Breast epithelium (tissue), 4 donors: Measurements from ENCODE around the gene ASPG. TPM values are rescaled to one million over a fixed set of nuclear protein-coding genes. Genes with fewer than 3 reads are reported as not detected.

Source experiments
- DNase-seq, 2 donors: peaks; one replicate each; pipeline ENCODE4 v3.0.0-alpha.2; 2019; ENCODE audit warnings: low spot score in 2 of 2
- H3K27ac ChIP-seq, 2 donors: fragments of 200-600 bp; sonication (generic) in 1 of 2; one replicate each; pipeline ENCODE4 v1.5.1; 2016 to 2019; ENCODE audit warnings: mild to moderate bottlenecking in 1 of 2
- H3K27me3 ChIP-seq, 2 donors: fragments of 200-600 bp; sonication (generic) in 1 of 2; one replicate each; pipeline versions ENCODE4 v1.5.1 to v1.6.0; 2017 to 2019; ENCODE audit warnings: control low read depth in 1 of 2, mild to moderate bottlenecking in 1 of 2
- H3K36me3 ChIP-seq: fragments of 200-600 bp; one replicate; pipeline ENCODE4 v1.5.1; 2019
- H3K4me1 ChIP-seq, 2 donors: fragments of 200-600 bp; sonication (generic); one replicate each; pipeline ENCODE4 v1.5.1; 2016 to 2019; ENCODE audit warnings: control low read depth in 1 of 2
- H3K4me3 ChIP-seq, 3 donors: fragments of 200-600 bp; sonication (generic); 1 replicate in 2 of 3; 2 replicates in 1 of 3; pipeline ENCODE4 v1.5.1; 2016 to 2019; ENCODE audit warnings: mild to moderate bottlenecking in 3 of 3, moderate library complexity in 2 of 3
- H3K9me3 ChIP-seq, 2 donors: fragments of 200-600 bp; sonication (generic) in 1 of 2; one replicate each; pipeline ENCODE4 v1.5.1; 2016 to 2019; ENCODE audit warnings: control low read depth in 1 of 2
- POLR2A ChIP-seq: fragments of 450-650 bp; IDR thresholded peaks from one replicate; pipeline ENCODE4 v1.6.1; 2016; ENCODE audit warnings: antibody characterized with exemption, mild to moderate bottlenecking, moderate library complexity
- POLR2AphosphoS5 ChIP-seq, 3 donors: sonication (generic); formaldehyde crosslinking; IDR thresholded peaks; one replicate each; pipeline ENCODE4 v1.6.1; 2017; ENCODE audit warnings: antibody characterized with exemption in 3 of 3
- intact Hi-C: fragments of 100-400 bp; cut with DNase I; formaldehyde crosslinking; loops from one replicate; pipeline ENCODE4 v1.15.1; 2023; ENCODE audit warnings: low total_unique reads
- total RNA-seq, 3 donors: library from RNA; depleted of rRNA; stranded (reverse); fragments of >200 nt; gene quantifications; one replicate each; pipeline ENCODE4 v1.1.0, GENCODE V29; 2016
- TF ChIP-seq, protein P1 (sequence below), 3 donors: fragments of 450-650 bp; IDR thresholded peaks; one replicate each; pipeline ENCODE4 v1.5.1; 2016 to 2017; ENCODE audit warnings: antibody characterized with exemption in 3 of 3, mild to moderate bottlenecking in 3 of 3, moderate library complexity in 3 of 3

Gene ASPG
- total RNA-seq, 3 donors from 2014 or later, result 0.15 to 0.33 TPM; not detected in 1

DNA sequence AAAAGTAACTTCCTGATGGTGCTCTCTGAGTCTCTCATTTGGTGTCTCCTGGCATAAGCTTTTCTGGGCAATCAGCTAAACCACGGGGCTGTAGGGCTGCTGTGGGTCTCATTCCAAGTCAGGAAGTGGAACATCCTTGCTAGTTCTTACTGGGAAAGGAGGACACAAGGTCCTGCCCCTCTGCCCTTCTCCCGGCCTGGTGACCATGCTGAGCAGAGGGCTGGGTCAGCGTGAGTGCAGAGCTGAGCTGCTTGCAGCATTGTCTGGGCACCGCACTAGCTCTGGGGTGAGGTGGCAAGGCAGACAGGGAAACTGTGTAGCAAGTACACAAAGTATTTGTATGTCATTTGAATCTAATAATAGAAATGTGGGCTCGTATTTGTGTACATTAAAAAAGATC is 45.0 kb upstream of the ASPG start:
- no peak overlapping the region for H3K27ac ChIP-seq
- H3K4me1 ChIP-seq, result no peaks in the 10 kb centered on the region
- no peak for DNase-seq
- no peaks in the 10 kb centered on the region for H3K36me3 ChIP-seq
- no peak overlapping the region for H3K4me3 ChIP-seq
- TF ChIP-seq POLR2A, result no peak
- TF ChIP-seq POLR2AphosphoS5 (IDR thresholded peaks at IDR 0.05), result no peak
- TF ChIP-seq, protein P1, sequence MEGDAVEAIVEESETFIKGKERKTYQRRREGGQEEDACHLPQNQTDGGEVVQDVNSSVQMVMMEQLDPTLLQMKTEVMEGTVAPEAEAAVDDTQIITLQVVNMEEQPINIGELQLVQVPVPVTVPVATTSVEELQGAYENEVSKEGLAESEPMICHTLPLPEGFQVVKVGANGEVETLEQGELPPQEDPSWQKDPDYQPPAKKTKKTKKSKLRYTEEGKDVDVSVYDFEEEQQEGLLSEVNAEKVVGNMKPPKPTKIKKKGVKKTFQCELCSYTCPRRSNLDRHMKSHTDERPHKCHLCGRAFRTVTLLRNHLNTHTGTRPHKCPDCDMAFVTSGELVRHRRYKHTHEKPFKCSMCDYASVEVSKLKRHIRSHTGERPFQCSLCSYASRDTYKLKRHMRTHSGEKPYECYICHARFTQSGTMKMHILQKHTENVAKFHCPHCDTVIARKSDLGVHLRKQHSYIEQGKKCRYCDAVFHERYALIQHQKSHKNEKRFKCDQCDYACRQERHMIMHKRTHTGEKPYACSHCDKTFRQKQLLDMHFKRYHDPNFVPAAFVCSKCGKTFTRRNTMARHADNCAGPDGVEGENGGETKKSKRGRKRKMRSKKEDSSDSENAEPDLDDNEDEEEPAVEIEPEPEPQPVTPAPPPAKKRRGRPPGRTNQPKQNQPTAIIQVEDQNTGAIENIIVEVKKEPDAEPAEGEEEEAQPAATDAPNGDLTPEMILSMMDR (IDR thresholded peaks at IDR 0.05), result no peak
- H3K9me3 ChIP-seq, result no peaks in the 10 kb centered on the region
- intact Hi-C loops, result no loop called here
- H3K27me3 ChIP-seq, result peaks cover 0 to 14% of the 10 kb centered on the region in 2 donors

DNA sequence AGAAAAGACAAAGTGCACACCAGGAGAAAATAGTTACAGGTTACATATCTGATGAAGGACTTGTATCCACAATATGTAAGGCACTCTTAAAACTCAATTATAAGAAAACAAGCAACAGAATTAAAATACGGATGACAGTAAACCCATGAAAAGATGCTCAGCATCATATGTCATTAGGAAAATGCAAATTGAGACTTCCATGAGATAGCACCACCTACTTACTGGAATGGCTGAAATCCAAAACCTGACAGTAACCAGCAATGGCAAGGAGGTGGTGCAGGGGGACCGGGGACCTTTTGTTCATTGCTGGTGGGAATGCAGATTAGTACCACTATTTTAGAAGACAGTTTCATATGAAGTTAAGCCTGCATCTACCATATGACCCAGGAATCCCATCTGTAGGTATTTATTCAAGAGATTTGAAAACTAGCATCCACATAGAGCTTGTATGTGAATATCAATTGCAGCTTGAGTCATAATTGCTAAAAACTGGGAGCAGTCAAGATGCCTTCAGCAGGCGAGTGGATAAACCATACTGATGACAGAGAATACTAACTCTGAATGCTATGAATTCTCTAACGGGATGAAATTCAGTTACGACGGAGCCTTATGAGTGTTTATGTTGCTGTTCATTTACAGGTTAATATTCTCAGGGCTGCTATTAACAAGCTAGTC is 43.9 kb upstream of the ASPG start:
- Histone ChIP-seq H3K27me3 (peaks cover 0 to 14% of the 10 kb centered on the region in 2 donors), H3K27ac (no peak overlapping the region), H3K36me3 (no peaks in the 10 kb centered on the region), H3K4me1 (no peaks in the 10 kb centered on the region), H3K4me3 (no peak overlapping the region), H3K9me3 (no peaks in the 10 kb centered on the region)
- TF ChIP-seq, protein P1 (IDR thresholded peaks at IDR 0.05), result no peak
- TF ChIP-seq POLR2A (no peak), POLR2AphosphoS5 (IDR thresholded peaks at IDR 0.05) (no peak)
- DNase-seq, result no peak
- intact Hi-C loops, result no loop called here

DNA sequence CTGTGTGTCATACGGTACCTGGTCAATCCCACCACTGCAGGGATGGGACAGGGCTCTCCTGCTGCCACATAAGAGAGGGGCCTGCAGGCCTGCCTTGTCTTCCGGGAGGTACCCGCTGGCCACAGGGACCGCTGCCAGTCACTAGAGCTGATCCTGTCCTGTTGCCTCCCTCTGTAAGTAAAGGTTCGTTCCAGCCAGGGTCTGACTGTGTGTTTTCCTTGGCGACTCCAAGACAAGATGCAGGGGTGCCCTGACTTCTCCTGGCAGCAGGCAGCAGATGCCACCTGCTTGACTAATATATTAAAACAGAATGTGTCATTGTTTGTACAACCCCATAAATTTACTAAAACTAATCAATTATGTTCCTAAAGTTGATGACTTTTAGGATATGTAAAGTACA is 41.5 kb upstream of the ASPG start:
- no peak for DNase-seq
- Histone ChIP-seq H3K36me3 (no peaks in the 10 kb centered on the region), H3K9me3 (peaks cover 0 to 5% of the 10 kb centered on the region in 2 donors), H3K27ac (no peak overlapping the region), H3K4me1 (no peaks in the 10 kb centered on the region), H3K27me3 (peaks cover 0 to 5% of the 10 kb centered on the region in 2 donors), H3K4me3 (no peak overlapping the region)
- intact Hi-C loops, result no loop called here
- TF ChIP-seq POLR2AphosphoS5 (IDR thresholded peaks at IDR 0.05) (no peak), POLR2A (no peak)
- TF ChIP-seq, protein P1 (IDR thresholded peaks at IDR 0.05), result no peak

DNA sequence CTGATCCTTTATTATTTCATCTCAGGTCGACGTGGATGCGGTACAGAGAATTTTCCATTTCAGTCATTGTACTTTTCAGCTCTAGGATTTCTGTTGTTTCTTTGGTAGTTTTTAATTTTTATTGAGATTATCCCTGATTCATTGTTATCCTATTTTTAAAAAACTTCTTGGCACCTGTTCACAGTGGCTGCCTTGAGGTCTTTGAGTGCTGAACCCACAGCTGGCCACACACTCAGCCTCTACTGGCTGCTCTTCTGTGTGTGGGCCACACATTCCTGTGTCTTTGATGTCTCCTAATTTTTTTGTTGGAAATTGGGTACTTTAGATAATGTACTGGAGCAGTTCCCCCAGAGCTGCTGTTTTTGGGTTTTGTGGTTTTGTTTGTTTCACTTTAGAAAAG is 37.7 kb upstream of the ASPG start:
- Histone ChIP-seq H3K4me3 (no peak overlapping the region), H3K27ac (no peak overlapping the region), H3K36me3 (no peaks in the 10 kb centered on the region), H3K27me3 (no peaks in the 10 kb centered on the region), H3K9me3 (peaks cover 0 to 5% of the 10 kb centered on the region in 2 donors), H3K4me1 (no peaks in the 10 kb centered on the region)
- intact Hi-C loops, result no loop called here
- TF ChIP-seq, protein P1 (IDR thresholded peaks at IDR 0.05), result no peak
- no peak for TF ChIP-seq POLR2AphosphoS5 (IDR thresholded peaks at IDR 0.05)
- TF ChIP-seq POLR2A, result no peak
- DNase-seq, result no peak

DNA sequence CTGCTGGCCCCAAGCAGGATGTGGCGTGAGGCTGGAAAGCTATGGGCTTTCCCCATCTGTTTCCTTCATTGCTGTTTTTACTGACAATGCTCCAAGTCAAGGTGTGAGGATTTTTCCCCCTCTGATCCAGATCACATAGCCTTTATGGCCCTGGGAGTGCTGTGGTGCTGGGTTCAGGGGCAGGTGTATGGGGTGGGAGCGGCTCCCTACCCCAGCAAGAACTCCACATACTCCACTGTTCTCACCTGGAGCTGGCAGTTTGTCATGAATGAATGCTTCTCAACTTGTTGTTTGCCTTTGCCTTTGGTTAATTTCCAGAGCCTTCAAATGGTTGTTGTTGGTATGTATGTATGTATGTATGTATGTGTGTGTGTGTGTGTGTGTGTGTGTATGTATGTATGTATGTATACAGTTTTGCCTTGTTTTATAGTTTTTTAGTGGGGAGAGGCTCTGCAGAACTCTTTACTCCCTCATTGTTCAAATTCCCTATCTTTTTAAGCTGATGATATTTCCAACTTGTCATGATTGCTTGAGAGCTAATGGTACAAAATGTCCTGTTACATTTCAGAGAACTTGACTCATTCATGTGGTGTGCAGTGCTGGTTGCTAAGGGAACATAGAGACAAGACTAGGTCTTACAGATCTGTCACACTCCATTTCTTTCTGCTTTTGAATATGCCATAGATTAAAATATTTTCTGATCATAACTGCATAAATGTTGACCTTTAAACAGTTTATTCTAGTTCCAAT is 36.6 kb upstream of the ASPG start:
- Histone ChIP-seq H3K36me3 (no peaks in the 10 kb centered on the region), H3K27ac (no peak overlapping the region), H3K27me3 (no peaks in the 10 kb centered on the region), H3K4me3 (no peak overlapping the region), H3K9me3 (peaks cover 0 to 5% of the 10 kb centered on the region in 2 donors), H3K4me1 (no peaks in the 10 kb centered on the region)
- intact Hi-C loops, result no loop called here
- TF ChIP-seq POLR2A, result no peak
- TF ChIP-seq, protein P1 (IDR thresholded peaks at IDR 0.05), result no peak
- TF ChIP-seq POLR2AphosphoS5 (IDR thresholded peaks at IDR 0.05), result no peak
- no peak for DNase-seq
